HEK293 (cell line): ENCODE results near the gene CD9.

ENCODE experiments used
- CTCF ChIA-PET: fragments of 350-600 bp; formaldehyde crosslinking; extraction: SDS; loops from one replicate; lab custom pipeline; 2021; ENCODE audit warnings: antibody characterized with exemption; lab: Yijun Ruan, JAX
- POLR2A ChIA-PET: fragments of 300-600 bp; formaldehyde crosslinking; extraction: SDS; loops from one replicate; lab custom pipeline; 2020; ENCODE audit warnings: antibody characterized with exemption, inconsistent platforms; lab: Yijun Ruan, JAX
- H3K27ac ChIP-seq: fragments of 200-500 bp; sonication (Bioruptor generic); 2 replicates; pipeline ENCODE4 v1.5.1; 2014; ENCODE audit warnings: low read depth, low read length, control low read depth, inconsistent platforms; ENCODE audit errors: extremely low read depth
- H3K36me3 ChIP-seq, 2 experiments: fragments of 200-500 bp in 1 of 2; sonication (Bioruptor generic) in 1 of 2; 1 replicate in 1 of 2; 2 replicates in 1 of 2; pipeline ENCODE4 v1.5.1; 2014 to 2017; ENCODE audit warnings: inconsistent platforms in 2 of 2, low read length in 2 of 2; ENCODE audit not compliant: control insufficient read depth in 2 of 2, insufficient read depth in 1 of 2
- H3K4me1 ChIP-seq: fragments of 200-500 bp; sonication (Bioruptor generic); 2 replicates; pipeline ENCODE4 v1.5.1; 2014; ENCODE audit warnings: mild to moderate bottlenecking, low read length, inconsistent platforms; ENCODE audit not compliant: control insufficient read depth, insufficient read depth
- H3K4me3 ChIP-seq: 2 replicates; pipeline ENCODE4 v1.5.1; 2011; ENCODE audit warnings: low read depth, mild to moderate bottlenecking, control low read depth, low read length, moderate library complexity
- H3K9me3 ChIP-seq: fragments of 200-500 bp; sonication (Bioruptor generic); 2 replicates; pipeline ENCODE4 v1.5.1; 2014; ENCODE audit warnings: low read depth, low read length, inconsistent platforms; ENCODE audit not compliant: control insufficient read depth, insufficient read depth
- HIC1 ChIP-seq: fragments of 450-650 bp; formaldehyde crosslinking; IDR thresholded peaks from 2 replicates; pipeline ENCODE4 v1.5.1; 2016; ENCODE audit warnings: missing biosample characterization, missing genetic modification characterization
- IKZF3 ChIP-seq: fragments of 450-650 bp; IDR thresholded peaks from 2 replicates; pipeline ENCODE4 v1.5.0; 2018; ENCODE audit warnings: missing biosample characterization, mild to moderate bottlenecking, missing genetic modification characterization, moderate library complexity
- INSM2 ChIP-seq: fragments of 450-650 bp; formaldehyde crosslinking; IDR thresholded peaks from 2 replicates; pipeline ENCODE4 v1.5.1; 2016; ENCODE audit warnings: missing biosample characterization, missing genetic modification characterization
- OSR2 ChIP-seq: fragments of 450-650 bp; formaldehyde crosslinking; IDR thresholded peaks from 2 replicates; pipeline ENCODE4 v1.5.1; 2016; ENCODE audit warnings: missing biosample characterization, missing genetic modification characterization
- WT1 ChIP-seq: fragments of 450-650 bp; formaldehyde crosslinking; IDR thresholded peaks from 2 replicates; pipeline ENCODE4 v1.5.1; 2016; ENCODE audit warnings: missing biosample characterization, missing genetic modification characterization
- ZNF112 ChIP-seq: fragments of 450-650 bp; formaldehyde crosslinking; IDR thresholded peaks from 2 replicates; pipeline ENCODE4 v1.5.0; 2017; ENCODE audit warnings: missing biosample characterization, missing genetic modification characterization
- ZNF121 ChIP-seq: fragments of 450-650 bp; formaldehyde crosslinking; IDR thresholded peaks from 2 replicates; pipeline ENCODE4 v1.5.1; 2016; ENCODE audit warnings: missing biosample characterization, missing genetic modification characterization
- ZNF311 ChIP-seq: fragments of 450-650 bp; formaldehyde crosslinking; IDR thresholded peaks from 2 replicates; pipeline ENCODE4 v1.5.1; 2017; ENCODE audit warnings: missing biosample characterization, missing genetic modification characterization, borderline replicate concordance
- ZNF324 ChIP-seq: fragments of 450-650 bp; formaldehyde crosslinking; IDR thresholded peaks from 2 replicates; pipeline ENCODE4 v1.5.1; 2016; ENCODE audit warnings: missing biosample characterization, missing genetic modification characterization
- ZNF37A ChIP-seq: fragments of 450-650 bp; IDR thresholded peaks from 2 replicates; pipeline ENCODE4 v1.5.1; 2018; ENCODE audit warnings: missing biosample characterization, missing genetic modification characterization
- ZNF48 ChIP-seq: fragments of 450-650 bp; formaldehyde crosslinking; IDR thresholded peaks from 2 replicates; pipeline ENCODE4 v1.5.1; 2016; ENCODE audit warnings: missing biosample characterization, missing genetic modification characterization
- ZNF518A ChIP-seq: fragments of 450-650 bp; formaldehyde crosslinking; conservative IDR thresholded peaks from 2 replicates; pipeline ENCODE4 v1.5.1; 2016; ENCODE audit warnings: low read depth, missing biosample characterization, missing genetic modification characterization
- ZNF548 ChIP-seq: fragments of 450-650 bp; formaldehyde crosslinking; IDR thresholded peaks from 2 replicates; pipeline ENCODE4 v1.5.1; 2016; ENCODE audit warnings: missing biosample characterization, missing genetic modification characterization
- ZNF654 ChIP-seq: fragments of 450-650 bp; formaldehyde crosslinking; IDR thresholded peaks from 2 replicates; pipeline ENCODE4 v1.5.1; 2016; ENCODE audit warnings: low read depth, missing biosample characterization, missing genetic modification characterization
- ZNF664 ChIP-seq: fragments of 450-650 bp; formaldehyde crosslinking; IDR thresholded peaks from 2 replicates; pipeline ENCODE4 v1.5.1; 2016; ENCODE audit warnings: missing biosample characterization, missing genetic modification characterization
- ZNF707 ChIP-seq: fragments of 450-650 bp; formaldehyde crosslinking; IDR thresholded peaks from 2 replicates; pipeline ENCODE4 v1.5.1; 2016; ENCODE audit warnings: missing biosample characterization, missing genetic modification characterization
- TF ChIP-seq, protein P1 (sequence below): fragments of 450-650 bp; formaldehyde crosslinking; IDR thresholded peaks from 2 replicates; pipeline ENCODE4 v1.5.0; 2017; ENCODE audit warnings: missing biosample characterization, missing genetic modification characterization, borderline replicate concordance
- TF ChIP-seq, protein P2 (sequence below): fragments of 450-650 bp; formaldehyde crosslinking; IDR thresholded peaks from 2 replicates; pipeline ENCODE4 v1.5.1; 2017; ENCODE audit warnings: missing biosample characterization, missing genetic modification characterization
- TF ChIP-seq, protein P3 (sequence below): IDR thresholded peaks from 2 replicates; pipeline ENCODE4 v1.6.1; 2011; ENCODE audit warnings: mild to moderate bottlenecking, low read depth, low read length, borderline replicate concordance
- TF ChIP-seq, protein P4 (sequence below): fragments of 450-650 bp; IDR thresholded peaks from 2 replicates; pipeline ENCODE4 v1.5.1; 2018; ENCODE audit warnings: missing biosample characterization, missing genetic modification characterization

CD9 gene

DNA sequence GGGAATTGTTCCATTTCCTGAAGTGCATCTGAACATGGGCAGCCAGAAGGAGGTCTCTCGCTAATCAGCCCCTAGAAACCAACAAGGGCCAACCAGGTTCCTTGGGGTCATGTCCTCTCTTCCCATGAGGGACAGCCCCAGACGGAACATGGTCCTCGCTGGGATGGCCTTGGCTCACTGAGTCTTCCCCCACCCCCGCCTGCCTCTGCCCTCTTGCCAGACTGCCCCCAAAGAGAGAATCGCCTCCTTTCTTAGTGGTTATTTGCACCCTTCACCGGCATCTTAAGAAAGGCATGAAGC lies 36.4 kb downstream of the CD9 start:
- Histone ChIP-seq H3K4me3 (no peak overlapping the region), H3K4me1 (peaks cover 7% of the 10 kb centered on the region), H3K9me3 (no peaks in the 10 kb centered on the region), H3K27ac (no peak overlapping the region), H3K36me3 (peaks cover 9 to 34% of the 10 kb centered on the region in 2 experiments; a peak in 2 of 3 replicates)
- CTCF ChIA-PET, result interaction anchor here (0.6 to 0.7 kb wide), 2 partner anchors 72 to 113 kb away, joined by 3 read pairs; no protein-coding TSS in a partner anchor
- TF ChIP-seq IKZF3 (tag by site-specific recombination) (no peak), ZNF37A (tag by site-specific recombination) (no peak), WT1 (tag by site-specific recombination) (no peak), ZNF664 (no peak), OSR2 (tag by site-specific recombination) (no peak), ZNF654 (tag by site-specific recombination) (no peak), ZNF707 (tag by site-specific recombination) (no peak), ZNF121 (no peak), ZNF311 (tag by site-specific recombination) (no peak), ZNF112 (tag by site-specific recombination) (no peak), ZNF48 (tag by site-specific recombination) (no peak), HIC1 (no peak), ZNF324 (tag by site-specific recombination) (no peak), ZNF518A (tag by site-specific recombination) (no peak), INSM2 (tag by site-specific recombination) (no peak), ZNF548 (tag by site-specific recombination) (no peak)
- TF ChIP-seq, protein P1, sequence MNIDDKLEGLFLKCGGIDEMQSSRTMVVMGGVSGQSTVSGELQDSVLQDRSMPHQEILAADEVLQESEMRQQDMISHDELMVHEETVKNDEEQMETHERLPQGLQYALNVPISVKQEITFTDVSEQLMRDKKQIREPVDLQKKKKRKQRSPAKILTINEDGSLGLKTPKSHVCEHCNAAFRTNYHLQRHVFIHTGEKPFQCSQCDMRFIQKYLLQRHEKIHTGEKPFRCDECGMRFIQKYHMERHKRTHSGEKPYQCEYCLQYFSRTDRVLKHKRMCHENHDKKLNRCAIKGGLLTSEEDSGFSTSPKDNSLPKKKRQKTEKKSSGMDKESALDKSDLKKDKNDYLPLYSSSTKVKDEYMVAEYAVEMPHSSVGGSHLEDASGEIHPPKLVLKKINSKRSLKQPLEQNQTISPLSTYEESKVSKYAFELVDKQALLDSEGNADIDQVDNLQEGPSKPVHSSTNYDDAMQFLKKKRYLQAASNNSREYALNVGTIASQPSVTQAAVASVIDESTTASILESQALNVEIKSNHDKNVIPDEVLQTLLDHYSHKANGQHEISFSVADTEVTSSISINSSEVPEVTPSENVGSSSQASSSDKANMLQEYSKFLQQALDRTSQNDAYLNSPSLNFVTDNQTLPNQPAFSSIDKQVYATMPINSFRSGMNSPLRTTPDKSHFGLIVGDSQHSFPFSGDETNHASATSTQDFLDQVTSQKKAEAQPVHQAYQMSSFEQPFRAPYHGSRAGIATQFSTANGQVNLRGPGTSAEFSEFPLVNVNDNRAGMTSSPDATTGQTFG (tag by site-specific recombination), result no peak
- TF ChIP-seq, protein P2, sequence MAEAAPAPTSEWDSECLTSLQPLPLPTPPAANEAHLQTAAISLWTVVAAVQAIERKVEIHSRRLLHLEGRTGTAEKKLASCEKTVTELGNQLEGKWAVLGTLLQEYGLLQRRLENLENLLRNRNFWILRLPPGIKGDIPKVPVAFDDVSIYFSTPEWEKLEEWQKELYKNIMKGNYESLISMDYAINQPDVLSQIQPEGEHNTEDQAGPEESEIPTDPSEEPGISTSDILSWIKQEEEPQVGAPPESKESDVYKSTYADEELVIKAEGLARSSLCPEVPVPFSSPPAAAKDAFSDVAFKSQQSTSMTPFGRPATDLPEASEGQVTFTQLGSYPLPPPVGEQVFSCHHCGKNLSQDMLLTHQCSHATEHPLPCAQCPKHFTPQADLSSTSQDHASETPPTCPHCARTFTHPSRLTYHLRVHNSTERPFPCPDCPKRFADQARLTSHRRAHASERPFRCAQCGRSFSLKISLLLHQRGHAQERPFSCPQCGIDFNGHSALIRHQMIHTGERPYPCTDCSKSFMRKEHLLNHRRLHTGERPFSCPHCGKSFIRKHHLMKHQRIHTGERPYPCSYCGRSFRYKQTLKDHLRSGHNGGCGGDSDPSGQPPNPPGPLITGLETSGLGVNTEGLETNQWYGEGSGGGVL, result no peak
- TF ChIP-seq, protein P3, sequence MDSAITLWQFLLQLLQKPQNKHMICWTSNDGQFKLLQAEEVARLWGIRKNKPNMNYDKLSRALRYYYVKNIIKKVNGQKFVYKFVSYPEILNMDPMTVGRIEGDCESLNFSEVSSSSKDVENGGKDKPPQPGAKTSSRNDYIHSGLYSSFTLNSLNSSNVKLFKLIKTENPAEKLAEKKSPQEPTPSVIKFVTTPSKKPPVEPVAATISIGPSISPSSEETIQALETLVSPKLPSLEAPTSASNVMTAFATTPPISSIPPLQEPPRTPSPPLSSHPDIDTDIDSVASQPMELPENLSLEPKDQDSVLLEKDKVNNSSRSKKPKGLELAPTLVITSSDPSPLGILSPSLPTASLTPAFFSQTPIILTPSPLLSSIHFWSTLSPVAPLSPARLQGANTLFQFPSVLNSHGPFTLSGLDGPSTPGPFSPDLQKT, result no peak
- TF ChIP-seq, protein P4, sequence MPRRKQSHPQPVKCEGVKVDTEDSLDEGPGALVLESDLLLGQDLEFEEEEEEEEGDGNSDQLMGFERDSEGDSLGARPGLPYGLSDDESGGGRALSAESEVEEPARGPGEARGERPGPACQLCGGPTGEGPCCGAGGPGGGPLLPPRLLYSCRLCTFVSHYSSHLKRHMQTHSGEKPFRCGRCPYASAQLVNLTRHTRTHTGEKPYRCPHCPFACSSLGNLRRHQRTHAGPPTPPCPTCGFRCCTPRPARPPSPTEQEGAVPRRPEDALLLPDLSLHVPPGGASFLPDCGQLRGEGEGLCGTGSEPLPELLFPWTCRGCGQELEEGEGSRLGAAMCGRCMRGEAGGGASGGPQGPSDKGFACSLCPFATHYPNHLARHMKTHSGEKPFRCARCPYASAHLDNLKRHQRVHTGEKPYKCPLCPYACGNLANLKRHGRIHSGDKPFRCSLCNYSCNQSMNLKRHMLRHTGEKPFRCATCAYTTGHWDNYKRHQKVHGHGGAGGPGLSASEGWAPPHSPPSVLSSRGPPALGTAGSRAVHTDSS (tag by site-specific recombination), result no peak
- POLR2A ChIA-PET, result no interaction called here
